HG02884 (cell line): ENCODE results near the gene ALDH9A1.
"Not testable (repeated sequence)": the region's sequence is repeated elsewhere in the genome, so short reads cannot be mapped to it uniquely, and the experiment has no call there.

Experiments used
- ATAC-seq: cut with Tn5 transposase; IDR thresholded peaks from one replicate; pipeline ENCODE4 v1.9.1; 2021; ENCODE audit warnings: mild to moderate bottlenecking, moderate library complexity; ENCODE audit not compliant: unreplicated experiment

ALDH9A1 gene

GRCh38 chr1:165647517-165647916 lies 50.8 kb downstream of the ALDH9A1 start:
- no peak for ATAC-seq

- no peak for ATAC-seq
Observed at GRCh38 chr1:165645654-165646366, 52.6 kb downstream of the ALDH9A1 start.

GRCh38 chr1:165644064-165644735 lies 54.2 kb downstream of the ALDH9A1 start:
- no peak for ATAC-seq

GRCh38 chr1:165641231-165641987 lies 57.0 kb downstream of the ALDH9A1 start:
- ATAC-seq: no peak

- no peak for ATAC-seq
Observed at GRCh38 chr1:165639821-165640623, 58.3 kb downstream of the ALDH9A1 start.

GRCh38 chr1:165638211-165638610 lies 60.2 kb downstream of the ALDH9A1 start:
- ATAC-seq: not testable (repeated sequence)

- ATAC-seq: no peak
Observed at GRCh38 chr1:165637427-165637826, 60.9 kb downstream of the ALDH9A1 start.

GRCh38 chr1:165635823-165636222 lies 62.5 kb downstream of the ALDH9A1 start:
- no peak for ATAC-seq

GRCh38 chr1:165635329-165635728 lies 63.0 kb downstream of the ALDH9A1 start:
- ATAC-seq: no peak

GRCh38 chr1:165634154-165634921 lies 64.0 kb downstream of the ALDH9A1 start:
- no peak for ATAC-seq

GRCh38 chr1:165633614-165634013 lies 64.7 kb downstream of the ALDH9A1 start:
- no peak for ATAC-seq

GRCh38 chr1:165632491-165632890 lies 65.9 kb downstream of the ALDH9A1 start:
- ATAC-seq: no peak

- ATAC-seq: no peak
Observed at GRCh38 chr1:165632152-165632469, 66.3 kb downstream of the ALDH9A1 start.

GRCh38 chr1:165631342-165632151 lies 66.8 kb downstream of the ALDH9A1 start:
- peak; percentile 33 for ATAC-seq

GRCh38 chr1:165630629-165631341 lies 67.6 kb downstream of the ALDH9A1 start, which contains the start of gene MGST3:
Gene MGST3 (plus strand): TSS chr1:165631234. CDS start chr1:165649848, 18,614 bp downstream.
- ATAC-seq: peak; percentile 77

- ATAC-seq: peak; percentile 1
Observed at GRCh38 chr1:165629848-165630628, 68.3 kb downstream of the ALDH9A1 start.

GRCh38 chr1:165629151-165629550 lies 69.2 kb downstream of the ALDH9A1 start:
- ATAC-seq: no peak
